ENCODE data around the gene FH.

Gene FH

DNA sequence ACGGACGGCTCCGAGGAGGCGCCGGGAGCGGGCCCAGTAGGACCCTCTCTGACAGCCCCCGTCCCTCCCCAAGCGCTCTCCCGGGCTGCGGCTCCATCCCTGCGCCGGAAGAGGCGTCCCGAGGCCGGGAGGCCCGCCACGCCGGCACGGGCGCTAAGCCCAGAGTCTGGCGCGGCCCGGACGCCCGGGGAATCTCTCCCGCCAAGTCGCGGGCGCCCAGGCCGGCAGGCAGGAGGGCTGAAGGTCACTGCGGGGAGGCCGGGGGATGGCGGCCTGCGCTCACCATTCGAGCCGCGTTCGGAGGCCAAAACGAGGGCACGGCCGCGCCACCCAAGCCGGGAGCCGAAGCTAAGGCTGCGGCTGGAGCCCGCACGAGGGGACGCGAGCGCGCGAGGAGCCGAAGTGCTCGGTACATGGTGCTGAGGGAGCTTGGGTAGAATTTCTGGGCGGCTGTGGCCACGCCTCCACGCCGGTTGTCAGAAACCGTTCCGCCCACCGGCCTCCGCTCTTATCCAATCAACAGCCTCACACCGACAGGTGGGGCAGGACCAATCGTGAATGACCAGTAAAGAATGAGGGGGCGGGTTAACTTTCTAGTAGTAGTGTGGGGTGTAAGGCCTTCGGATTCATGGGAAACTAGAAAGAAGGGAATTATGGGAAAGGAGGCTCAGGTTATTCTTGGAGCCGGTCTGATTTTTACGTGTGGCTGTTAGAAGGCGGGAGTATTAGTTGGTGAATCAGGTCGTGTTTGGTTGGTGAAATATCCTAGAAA lies at the start of gene FH:
TSS of gene FH (minus strand) at position 448 of the 772 bp plus-strand sequence. CDS start at position 415, 33 bp downstream.
- Histone ChIP-seq H3K9me2 (replicated peaks; ENCODE audit: low read depth, low read length) (no peaks in the 10 kb centered on the region), H3F3A (ENCODE audit: low read depth) (no peaks in the 10 kb centered on the region), H3K9me3 (ENCODE audit: insufficient read depth, low read depth, low read length) (no peaks in the 10 kb centered on the region), H4K20me1 (ENCODE audit: insufficient read depth, low read length, poor library complexity, severe bottlenecking) (peaks cover 24% of the 10 kb centered on the region), H2AFZ (ENCODE audit: low read length) (peak within 1 kb of the TSS; percentile 91), H3K4me1 (ENCODE audit: insufficient read depth, low read length, poor library complexity, severe bottlenecking) (peaks cover 15% of the 10 kb centered on the region), H3K4me2 (ENCODE audit: low read depth, low read length, poor library complexity, severe bottlenecking) (peak within 1 kb of the TSS; percentile 92), H3K79me2 (ENCODE audit: insufficient read depth, low read length) (peaks cover 38% of the 10 kb centered on the region), H3K27me3 (ENCODE audit: insufficient read depth, low read length, poor library complexity, severe bottlenecking) (peaks cover 35% of the 10 kb centered on the region), H3K4me3 (ENCODE audit: low read length, poor library complexity, severe bottlenecking) (peak within 1 kb of the TSS; percentile 89), H3K9ac (ENCODE audit: low read depth, low read length, poor library complexity, severe bottlenecking) (peak within 1 kb of the TSS; percentile 79), H3K36me3 (ENCODE audit: insufficient read depth, low read length) (no peaks in the 10 kb centered on the region)
- no peak for TF ChIP-seq EZH2phosphoT487 (IDR thresholded peaks at IDR 0.05; ENCODE audit: borderline replicate concordance)
- TF ChIP-seq, protein P1, sequence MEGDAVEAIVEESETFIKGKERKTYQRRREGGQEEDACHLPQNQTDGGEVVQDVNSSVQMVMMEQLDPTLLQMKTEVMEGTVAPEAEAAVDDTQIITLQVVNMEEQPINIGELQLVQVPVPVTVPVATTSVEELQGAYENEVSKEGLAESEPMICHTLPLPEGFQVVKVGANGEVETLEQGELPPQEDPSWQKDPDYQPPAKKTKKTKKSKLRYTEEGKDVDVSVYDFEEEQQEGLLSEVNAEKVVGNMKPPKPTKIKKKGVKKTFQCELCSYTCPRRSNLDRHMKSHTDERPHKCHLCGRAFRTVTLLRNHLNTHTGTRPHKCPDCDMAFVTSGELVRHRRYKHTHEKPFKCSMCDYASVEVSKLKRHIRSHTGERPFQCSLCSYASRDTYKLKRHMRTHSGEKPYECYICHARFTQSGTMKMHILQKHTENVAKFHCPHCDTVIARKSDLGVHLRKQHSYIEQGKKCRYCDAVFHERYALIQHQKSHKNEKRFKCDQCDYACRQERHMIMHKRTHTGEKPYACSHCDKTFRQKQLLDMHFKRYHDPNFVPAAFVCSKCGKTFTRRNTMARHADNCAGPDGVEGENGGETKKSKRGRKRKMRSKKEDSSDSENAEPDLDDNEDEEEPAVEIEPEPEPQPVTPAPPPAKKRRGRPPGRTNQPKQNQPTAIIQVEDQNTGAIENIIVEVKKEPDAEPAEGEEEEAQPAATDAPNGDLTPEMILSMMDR (conservative IDR thresholded peaks at IDR 0.05; ENCODE audit: low read length): no peak

DNA sequence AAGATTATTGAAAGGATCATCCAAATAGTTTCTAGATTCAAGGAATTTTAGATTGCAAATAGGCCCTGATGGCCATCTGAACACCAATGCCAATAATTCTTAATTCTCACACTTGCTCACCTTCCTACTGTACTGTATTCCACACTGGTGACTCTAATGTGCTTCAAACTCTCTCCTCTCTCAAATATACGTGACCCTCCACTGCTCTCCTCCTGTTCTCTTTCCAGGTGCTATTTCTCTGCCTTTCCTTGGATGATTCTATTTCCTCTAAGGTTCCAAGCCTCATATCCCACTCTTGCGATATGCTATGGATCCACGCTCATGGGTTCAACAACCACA lies 41.3 kb upstream of the FH start:
- Histone ChIP-seq H3K79me2 (ENCODE audit: insufficient read depth, low read length) (no peaks in the 10 kb centered on the region), H4K20me1 (ENCODE audit: insufficient read depth, low read length, poor library complexity, severe bottlenecking) (no peaks in the 10 kb centered on the region), H3K27me3 (ENCODE audit: insufficient read depth, low read length, poor library complexity, severe bottlenecking) (no peaks in the 10 kb centered on the region), H3K9ac (ENCODE audit: low read depth, low read length, poor library complexity, severe bottlenecking) (no peak overlapping the region), H3K9me3 (ENCODE audit: insufficient read depth, low read depth, low read length) (no peaks in the 10 kb centered on the region), H3K4me1 (ENCODE audit: insufficient read depth, low read length, poor library complexity, severe bottlenecking) (no peaks in the 10 kb centered on the region), H3K36me3 (ENCODE audit: insufficient read depth, low read length) (no peaks in the 10 kb centered on the region), H3K4me3 (ENCODE audit: low read length, poor library complexity, severe bottlenecking) (no peak overlapping the region), H3F3A (ENCODE audit: low read depth) (no peaks in the 10 kb centered on the region), H3K4me2 (ENCODE audit: low read depth, low read length, poor library complexity, severe bottlenecking) (no peak overlapping the region), H2AFZ (ENCODE audit: low read length) (no peak overlapping the region), H3K9me2 (replicated peaks; ENCODE audit: low read depth, low read length) (no peaks in the 10 kb centered on the region)
- no peak for TF ChIP-seq EZH2phosphoT487 (IDR thresholded peaks at IDR 0.05; ENCODE audit: borderline replicate concordance)
- TF ChIP-seq, protein P1 (conservative IDR thresholded peaks at IDR 0.05; ENCODE audit: low read length): no peak

DNA sequence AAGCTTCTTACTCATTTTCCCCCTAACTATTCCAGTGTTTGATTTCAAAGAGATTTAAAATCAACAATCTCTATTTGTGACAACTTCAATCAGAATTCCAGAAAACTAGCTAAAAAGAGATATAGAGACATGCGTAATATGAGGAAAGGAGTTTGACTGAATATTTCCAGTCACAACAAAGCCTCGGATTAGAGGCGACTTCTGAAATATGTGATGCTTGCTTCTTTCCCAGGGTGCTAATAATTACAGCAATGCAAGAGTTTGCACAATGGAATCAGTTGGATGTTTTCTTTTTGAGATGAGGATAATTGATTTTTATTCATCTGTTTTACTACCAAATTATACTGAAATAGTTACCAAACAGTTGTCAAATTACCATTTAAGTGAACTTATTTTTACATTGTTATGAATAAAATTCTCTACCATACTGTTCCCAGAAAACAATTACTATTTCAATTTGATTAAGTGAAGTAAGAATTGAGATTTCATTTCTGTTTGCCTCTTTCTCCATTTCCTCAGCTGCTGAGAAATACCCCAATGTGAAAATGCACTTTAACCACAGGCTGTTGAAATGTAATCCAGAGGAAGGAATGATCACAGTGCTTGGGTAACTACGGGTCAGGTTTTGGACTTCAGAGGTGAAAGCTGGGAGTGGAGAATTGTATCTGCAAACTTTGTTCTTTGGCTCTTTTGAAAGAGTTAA lies 40.7 kb upstream of the FH start:
- no peaks in the 10 kb centered on the region for H3K36me3 ChIP-seq (ENCODE audit: insufficient read depth, low read length)
- H3K9me3 ChIP-seq (ENCODE audit: insufficient read depth, low read depth, low read length): no peaks in the 10 kb centered on the region
- no peaks in the 10 kb centered on the region for H3K9me2 ChIP-seq (replicated peaks; ENCODE audit: low read depth, low read length)
- no peak overlapping the region for H2AFZ ChIP-seq (ENCODE audit: low read length)
- no peak overlapping the region for H3K9ac ChIP-seq (ENCODE audit: low read depth, low read length, poor library complexity, severe bottlenecking)
- no peak overlapping the region for H3K4me2 ChIP-seq (ENCODE audit: low read depth, low read length, poor library complexity, severe bottlenecking)
- H3K4me1 ChIP-seq (ENCODE audit: insufficient read depth, low read length, poor library complexity, severe bottlenecking): no peaks in the 10 kb centered on the region
- H3K4me3 ChIP-seq (ENCODE audit: low read length, poor library complexity, severe bottlenecking): no peak overlapping the region
- TF ChIP-seq, protein P1 (conservative IDR thresholded peaks at IDR 0.05; ENCODE audit: low read length): no peak
- TF ChIP-seq EZH2phosphoT487 (IDR thresholded peaks at IDR 0.05; ENCODE audit: borderline replicate concordance): no peak
- H3F3A ChIP-seq (ENCODE audit: low read depth): no peaks in the 10 kb centered on the region
- H4K20me1 ChIP-seq (ENCODE audit: insufficient read depth, low read length, poor library complexity, severe bottlenecking): no peaks in the 10 kb centered on the region
- H3K27me3 ChIP-seq (ENCODE audit: insufficient read depth, low read length, poor library complexity, severe bottlenecking): no peaks in the 10 kb centered on the region
- H3K79me2 ChIP-seq (ENCODE audit: insufficient read depth, low read length): no peaks in the 10 kb centered on the region
